Forelimb muscle (tissue), 1 donor: Measurements from ENCODE around the gene UBD. TPM values are rescaled to one million over a fixed set of nuclear protein-coding genes. Genes with fewer than 3 reads are reported as not detected.

Source experiments
- DNase-seq: peaks from one replicate; pipeline ENCODE4 v3.0.0-alpha.2; 2013; ENCODE audit warnings: low read depth
- polyA plus RNA-seq: library from polyadenylated mRNA; unstranded; fragments of 120-200 nt; gene quantifications from one replicate; pipeline ENCODE4 v1.2.1, GENCODE V29; 2013; ENCODE audit not compliant: insufficient read length

The UBD gene
- polyA plus RNA-seq, 1 donor, result 0.28 TPM

- DNase-seq, result no peak
Observed at GRCh38 chr6:29561606-29562181, 2.2 kb upstream of the UBD start.

- no peak for DNase-seq
Observed at GRCh38 chr6:29561091-29561490, 1.6 kb upstream of the UBD start.

- no peak for DNase-seq
Observed at GRCh38 chr6:29558439-29559079, 973 bp downstream of the UBD start.

GRCh38 chr6:29557320-29557719 lies 2.2 kb downstream of the UBD start:
- no peak for DNase-seq

GRCh38 chr6:29554764-29555163 lies 4.8 kb downstream of the UBD start:
- no peak for DNase-seq

GRCh38 chr6:29553268-29554057 lies 6.1 kb downstream of the UBD start:
- peak; percentile 8 for DNase-seq

- peak; percentile 39 for DNase-seq
Observed at GRCh38 chr6:29552512-29553051, 7.0 kb downstream of the UBD start.

GRCh38 chr6:29547573-29547972 lies 12.0 kb downstream of the UBD start:
- no peak for DNase-seq

GRCh38 chr6:29537714-29538403 lies 21.7 kb downstream of the UBD start:
- no peak for DNase-seq

- DNase-seq, result no peak
Observed at GRCh38 chr6:29532320-29532951, 27.1 kb downstream of the UBD start.

- no peak for DNase-seq
Observed at GRCh38 chr6:29531668-29532067, 27.9 kb downstream of the UBD start.

- no peak for DNase-seq
Observed at GRCh38 chr6:29530671-29531310, 28.7 kb downstream of the UBD start.

GRCh38 chr6:29529956-29530355 lies 29.6 kb downstream of the UBD start:
- no peak for DNase-seq

- no peak for DNase-seq
Observed at GRCh38 chr6:29528988-29529560, 30.5 kb downstream of the UBD start.

- DNase-seq, result no peak
Observed at GRCh38 chr6:29528300-29528931, 31.1 kb downstream of the UBD start.

GRCh38 chr6:29527564-29527963 lies 32.0 kb downstream of the UBD start:
- DNase-seq, result no peak

GRCh38 chr6:29527126-29527525 lies 32.4 kb downstream of the UBD start:
- no peak for DNase-seq

GRCh38 chr6:29525311-29525639 lies 34.3 kb downstream of the UBD start:
- DNase-seq, result no peak

- no peak for DNase-seq
Observed at GRCh38 chr6:29524444-29525310, 34.9 kb downstream of the UBD start.
